ENCODE results near the gene DLGAP3.

GRCh38 chr1:34914958-34915357 lies 14.5 kb downstream of the DLGAP3 start:
- TF ChIP-seq CHD4 (IDR thresholded peaks at IDR 0.05; ENCODE audit: borderline replicate concordance) (no peak), CTCF (IDR thresholded peaks at IDR 0.05) (no peak), EP300 (IDR thresholded peaks at IDR 0.05) (no peak)

Measured in A549 (cell line).